NCI-H526 treated with DMSO at 0.1 percent for 48 hours (cell line): ENCODE measurements around the gene GALNT12.

ENCODE experiments used
- DNase-seq: peaks from one replicate; lab custom pipeline; 2025; lab: John Stamatoyannopoulos, UW

Gene GALNT12

GRCh38 chr9:98783518-98784226 is 23.8 kb upstream of the GALNT12 start:
- no peak for DNase-seq

- no peak for DNase-seq
Observed at GRCh38 chr9:98784831-98785806, 22.4 kb upstream of the GALNT12 start.

- no peak for DNase-seq
Observed at GRCh38 chr9:98786750-98787510, 20.5 kb upstream of the GALNT12 start.

GRCh38 chr9:98787766-98788335 is 19.6 kb upstream of the GALNT12 start:
- DNase-seq, result no peak

GRCh38 chr9:98789483-98790133 is 17.9 kb upstream of the GALNT12 start:
- DNase-seq, result no peak

GRCh38 chr9:98790134-98790841 is 17.2 kb upstream of the GALNT12 start:
- DNase-seq, result no peak

GRCh38 chr9:98790842-98791607 is 16.4 kb upstream of the GALNT12 start:
- DNase-seq, result no peak

- DNase-seq, result no peak
Observed at GRCh38 chr9:98791608-98792490, 15.6 kb upstream of the GALNT12 start.

GRCh38 chr9:98793031-98793430 is 14.4 kb upstream of the GALNT12 start:
- no peak for DNase-seq

GRCh38 chr9:98794802-98795201 is 12.7 kb upstream of the GALNT12 start:
- no peak for DNase-seq

GRCh38 chr9:98795295-98795955 is 12.0 kb upstream of the GALNT12 start:
- no peak for DNase-seq

- no peak for DNase-seq
Observed at GRCh38 chr9:98795970-98796363, 11.5 kb upstream of the GALNT12 start.

GRCh38 chr9:98796364-98797101 is 10.9 kb upstream of the GALNT12 start, which contains the start of gene ANKS6:
Gene ANKS6, minus strand, starts transcription at chr9:98796555. Its CDS starts 64 bp downstream, at chr9:98796491.
- peak; percentile 12 for DNase-seq

GRCh38 chr9:98797491-98797890 is 10.0 kb upstream of the GALNT12 start:
- DNase-seq, result no peak

- DNase-seq, result no peak
Observed at GRCh38 chr9:98798254-98798653, 9.2 kb upstream of the GALNT12 start.

GRCh38 chr9:98801561-98801960 is 5.9 kb upstream of the GALNT12 start:
- DNase-seq, result no peak

- DNase-seq, result no peak
Observed at GRCh38 chr9:98801969-98802371, 5.5 kb upstream of the GALNT12 start.

- no peak for DNase-seq
Observed at GRCh38 chr9:98804083-98804482, 3.4 kb upstream of the GALNT12 start.
